Activated CD4-positive, alpha-beta T cell treated with anti-CD3 and anti-CD28 coated beads, Interleukin-2, amount 10 ng/mL, durations not matched to agents 24 days and 14 days (primary cell): ENCODE results near the gene SLC30A3. TPM values are rescaled to one million over a fixed set of nuclear protein-coding genes. Genes with fewer than 3 reads are reported as not detected.
"Not testable (repeated sequence)": the region's sequence is repeated elsewhere in the genome, so short reads cannot be mapped to it uniquely, and the experiment has no call there.

Source experiments
- DNase-seq: peaks from one replicate; pipeline ENCODE4 v3.0.0; 2022
- H3K27ac Mint-ChIP-seq: one replicate; pipeline ENCODE4 v1.8.0; 2022; ENCODE audit warnings: mild to moderate bottlenecking, mixed read lengths
- H3K27me3 Mint-ChIP-seq: one replicate; pipeline ENCODE4 v1.8.0; 2022; ENCODE audit warnings: mixed read lengths
- H3K36me3 Mint-ChIP-seq: one replicate; pipeline ENCODE4 v1.8.0; 2022; ENCODE audit warnings: low read depth, mild to moderate bottlenecking, mixed read lengths
- H3K4me1 Mint-ChIP-seq: one replicate; pipeline ENCODE4 v1.8.0; 2021; ENCODE audit warnings: mixed read lengths
- H3K4me3 Mint-ChIP-seq: one replicate; pipeline ENCODE4 v1.8.0; 2022; ENCODE audit warnings: mild to moderate bottlenecking, moderate library complexity, mixed read lengths
- H3K9me3 Mint-ChIP-seq: one replicate; pipeline ENCODE4 v1.8.0; 2021; ENCODE audit warnings: mixed read lengths
- intact Hi-C: fragments of 100-400 bp; cut with micrococcal nuclease; formaldehyde crosslinking; loops from one replicate; pipeline ENCODE4 v1.15.1; 2023
- total RNA-seq: library from RNA; stranded (reverse); gene quantifications from 2 replicates; pipeline ENCODE4 v1.2.3, GENCODE V29; 2022

The SLC30A3 gene
- total RNA-seq, 1 donor from 2014 or later = 2.2 TPM

DNA sequence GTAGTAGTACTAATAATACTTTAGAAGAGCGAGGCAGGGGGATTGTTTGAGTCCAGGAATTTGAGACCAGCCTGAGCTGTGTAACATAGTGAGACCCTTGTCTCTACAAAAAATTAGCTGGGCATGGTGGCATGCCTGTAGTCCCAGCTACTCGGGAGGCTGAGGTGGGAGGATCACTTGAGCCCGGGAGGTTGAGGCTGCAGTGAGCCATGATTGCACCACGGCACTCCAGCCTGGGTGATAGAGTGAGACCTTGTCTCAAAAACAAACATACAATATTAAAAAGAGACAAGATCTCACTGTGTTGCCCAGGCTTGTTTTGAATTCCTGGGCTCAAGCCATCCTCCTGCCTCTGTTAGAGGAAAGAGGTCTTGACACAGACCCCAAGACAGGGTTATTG is 37.8 kb upstream of the SLC30A3 start:
- H3K27ac Mint-ChIP-seq, DNase-seq, intact Hi-C loops, H3K36me3 Mint-ChIP-seq, H3K4me3 Mint-ChIP-seq, H3K9me3 Mint-ChIP-seq, H3K4me1 Mint-ChIP-seq: not testable (repeated sequence)
- peaks cover 15% of the 10 kb centered on the region for H3K27me3 Mint-ChIP-seq

DNA sequence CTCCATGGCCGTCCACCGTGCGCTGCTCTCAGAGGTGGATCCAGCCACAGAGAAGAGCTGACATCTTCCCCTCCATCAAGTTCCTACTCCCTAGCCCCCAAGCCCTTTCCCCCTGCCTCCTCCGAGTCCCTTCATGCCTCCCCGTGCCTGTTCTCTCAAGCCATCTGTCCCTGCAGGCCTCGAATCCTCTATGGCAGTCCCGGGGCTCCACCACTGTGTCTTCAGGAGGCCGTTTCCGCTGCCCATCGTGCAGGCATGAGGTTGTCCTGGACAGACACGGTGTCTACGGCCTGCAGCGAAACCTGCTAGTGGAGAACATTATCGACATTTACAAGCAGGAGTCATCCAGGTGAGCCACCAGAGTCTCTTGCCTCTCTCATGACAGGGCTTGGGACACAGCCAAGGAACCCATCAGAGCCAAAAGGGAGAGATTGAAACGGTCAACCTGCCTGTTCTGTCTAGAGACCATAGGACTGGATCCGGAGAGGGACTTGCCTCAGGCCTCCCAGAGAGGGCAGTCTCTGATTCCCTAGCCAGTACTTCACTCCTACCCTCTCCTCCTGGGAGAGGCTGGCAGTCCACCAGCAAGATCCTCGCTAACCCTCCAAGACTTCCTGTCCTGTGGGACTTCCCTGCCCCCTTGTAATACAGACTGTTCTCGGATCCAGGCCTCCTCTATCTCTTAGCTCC is 35.7 kb upstream of the SLC30A3 start:
- no peak for DNase-seq
- H3K4me3 Mint-ChIP-seq = no peak overlapping the region
- H3K9me3 Mint-ChIP-seq = no peaks in the 10 kb centered on the region
- intact Hi-C loops = no loop called here
- peaks cover 4% of the 10 kb centered on the region for H3K27me3 Mint-ChIP-seq
- H3K4me1 Mint-ChIP-seq = peaks cover 5% of the 10 kb centered on the region
- no peaks in the 10 kb centered on the region for H3K36me3 Mint-ChIP-seq
- H3K27ac Mint-ChIP-seq = no peak overlapping the region

DNA sequence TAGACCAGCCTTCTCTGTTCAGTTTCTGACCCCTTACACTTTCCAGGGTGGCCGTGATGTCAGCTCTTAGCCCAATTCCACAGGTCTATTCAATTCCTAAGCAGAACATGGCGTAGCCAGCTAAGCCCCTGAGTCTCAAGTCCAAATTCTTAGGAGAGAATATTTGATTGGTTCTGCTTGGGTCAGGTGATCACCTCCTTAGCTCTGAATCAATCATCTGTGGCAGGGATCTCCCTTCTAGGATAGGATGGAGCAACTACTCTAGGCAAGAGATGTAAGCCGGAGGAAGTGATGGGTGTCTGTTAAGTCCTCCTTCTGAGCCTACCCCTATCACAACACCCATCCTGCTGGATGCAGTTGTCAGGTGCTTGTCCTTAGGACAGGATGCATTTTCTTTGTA is 34.3 kb upstream of the SLC30A3 start:
- H3K9me3 Mint-ChIP-seq = no peaks in the 10 kb centered on the region
- no peak for DNase-seq
- H3K36me3 Mint-ChIP-seq = no peaks in the 10 kb centered on the region
- no peak overlapping the region for H3K4me3 Mint-ChIP-seq
- no peak overlapping the region for H3K27ac Mint-ChIP-seq
- intact Hi-C loops = no loop called here
- no peaks in the 10 kb centered on the region for H3K4me1 Mint-ChIP-seq
- H3K27me3 Mint-ChIP-seq = peaks cover 13% of the 10 kb centered on the region

DNA sequence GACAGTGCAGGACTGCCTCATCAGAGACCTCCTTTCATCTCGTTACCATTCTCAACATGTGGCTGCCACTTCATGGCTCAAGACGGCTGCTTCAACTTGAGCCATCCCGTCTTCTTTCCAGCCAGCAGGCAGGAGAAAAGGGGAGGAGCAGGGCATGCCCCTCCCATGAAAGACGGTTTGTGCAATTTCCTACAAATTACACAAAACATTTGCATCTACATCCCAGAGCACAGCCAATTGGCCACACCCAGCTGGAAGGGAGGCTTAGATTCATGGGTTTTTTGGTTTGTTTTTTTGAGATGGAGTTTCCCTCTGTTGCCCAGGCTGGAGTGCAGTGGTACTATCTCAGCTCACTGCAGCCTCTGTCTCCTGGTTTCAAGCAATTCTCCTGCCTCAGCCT is 33.6 kb upstream of the SLC30A3 start:
- intact Hi-C loops = no loop called here
- Mint-ChIP-seq H3K9me3 (no peaks in the 10 kb centered on the region), H3K4me1 (no peaks in the 10 kb centered on the region), H3K27me3 (peaks cover 19% of the 10 kb centered on the region), H3K27ac (no peak overlapping the region), H3K4me3 (no peak overlapping the region), H3K36me3 (no peaks in the 10 kb centered on the region)
- no peak for DNase-seq

DNA sequence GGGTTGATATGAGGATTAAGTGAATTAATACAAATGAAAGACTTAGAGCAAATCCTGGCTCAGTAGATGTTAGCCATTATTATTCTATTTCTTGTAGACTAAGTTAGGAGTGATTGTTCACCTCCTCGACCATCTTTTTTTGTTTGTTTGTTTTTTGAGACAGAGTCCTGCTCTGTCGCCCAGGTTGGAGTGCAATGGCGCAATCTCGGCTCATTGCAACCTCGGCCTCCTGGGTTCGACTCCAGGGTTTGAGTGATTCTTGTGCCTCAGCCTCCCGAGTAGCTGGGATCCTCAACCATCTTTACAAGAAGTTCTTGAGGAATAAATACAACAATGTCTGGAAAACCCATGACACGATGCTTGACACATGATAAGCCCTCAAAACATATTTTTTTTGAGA is 32.1 kb upstream of the SLC30A3 start:
- Mint-ChIP-seq H3K4me1 (no peaks in the 10 kb centered on the region), H3K36me3 (no peaks in the 10 kb centered on the region), H3K9me3 (no peaks in the 10 kb centered on the region), H3K4me3 (no peak overlapping the region), H3K27ac (no peak overlapping the region), H3K27me3 (peaks cover 21% of the 10 kb centered on the region)
- DNase-seq = no peak
- intact Hi-C loops = no loop called here

DNA sequence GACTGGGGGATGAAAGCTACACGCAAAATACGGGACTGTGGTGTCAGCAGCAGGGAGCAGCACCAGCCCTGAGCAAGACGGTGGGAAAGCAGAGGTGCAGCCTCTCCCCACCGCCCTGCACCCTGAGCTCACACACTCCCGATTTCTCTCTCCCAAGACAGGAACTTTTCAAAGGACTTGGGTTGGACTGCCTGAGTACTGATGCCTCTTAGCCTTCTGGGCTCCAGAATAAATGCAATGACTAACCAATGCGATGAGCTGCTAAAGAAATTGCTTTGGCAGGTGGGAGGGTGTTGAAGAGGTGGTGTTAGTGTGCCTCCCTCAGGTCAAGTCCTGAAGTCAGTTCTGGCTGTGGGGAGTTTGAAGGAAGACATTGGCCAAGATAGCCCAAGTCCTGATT is 29.0 kb upstream of the SLC30A3 start:
- no peak for DNase-seq
- no peak overlapping the region for H3K27ac Mint-ChIP-seq
- intact Hi-C loops = no loop called here
- H3K4me1 Mint-ChIP-seq = no peaks in the 10 kb centered on the region
- peaks cover 34% of the 10 kb centered on the region for H3K27me3 Mint-ChIP-seq
- no peak overlapping the region for H3K4me3 Mint-ChIP-seq
- H3K9me3 Mint-ChIP-seq = no peaks in the 10 kb centered on the region
- no peaks in the 10 kb centered on the region for H3K36me3 Mint-ChIP-seq

DNA sequence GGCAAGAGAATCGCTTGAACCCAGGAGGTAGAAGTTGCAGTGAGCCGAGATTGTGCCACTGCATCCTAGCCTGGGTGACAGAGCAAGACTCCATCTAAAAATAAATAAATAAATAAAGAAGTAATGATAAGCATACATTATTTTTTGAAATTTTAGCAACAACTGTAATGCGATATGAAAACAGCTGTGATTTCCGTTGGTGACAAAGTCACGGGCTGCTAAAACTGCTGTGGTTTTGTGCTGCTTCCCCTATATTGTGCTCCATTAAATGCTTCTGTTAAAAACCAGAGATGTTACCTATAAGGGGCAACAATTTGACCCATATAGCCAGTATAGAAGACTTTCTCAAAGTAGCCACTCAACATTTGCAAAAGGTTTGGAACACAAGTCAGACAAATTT is 27.7 kb upstream of the SLC30A3 start:
- no peaks in the 10 kb centered on the region for H3K4me1 Mint-ChIP-seq
- no peaks in the 10 kb centered on the region for H3K9me3 Mint-ChIP-seq
- H3K27ac Mint-ChIP-seq = no peak overlapping the region
- no peak overlapping the region for H3K4me3 Mint-ChIP-seq
- no peak for DNase-seq
- H3K27me3 Mint-ChIP-seq = peaks cover 38% of the 10 kb centered on the region
- no peaks in the 10 kb centered on the region for H3K36me3 Mint-ChIP-seq
- intact Hi-C loops = no loop called here

DNA sequence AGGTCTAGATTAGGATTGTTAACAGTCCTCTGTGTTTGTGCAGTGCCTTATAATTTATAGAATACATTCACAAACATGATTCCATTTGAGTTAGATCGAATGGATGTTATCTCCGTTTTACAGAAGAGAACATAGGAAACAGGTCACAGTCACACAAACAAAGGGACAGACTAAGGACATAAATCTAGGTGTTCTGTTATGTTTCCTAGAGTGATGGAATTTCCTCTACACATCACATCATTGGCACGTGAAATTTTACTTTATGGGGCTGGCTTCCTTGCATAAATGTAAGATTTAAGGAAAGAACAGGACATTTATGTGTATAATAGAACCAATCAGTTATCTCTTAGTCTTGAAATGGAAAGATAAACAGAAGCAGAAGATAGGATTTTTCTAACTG is 25.8 kb upstream of the SLC30A3 start:
- DNase-seq = no peak
- Mint-ChIP-seq H3K4me3 (no peak overlapping the region), H3K4me1 (no peaks in the 10 kb centered on the region), H3K36me3 (no peaks in the 10 kb centered on the region), H3K27ac (no peak overlapping the region), H3K9me3 (no peaks in the 10 kb centered on the region), H3K27me3 (peaks cover 43% of the 10 kb centered on the region)
- intact Hi-C loops = no loop called here

DNA sequence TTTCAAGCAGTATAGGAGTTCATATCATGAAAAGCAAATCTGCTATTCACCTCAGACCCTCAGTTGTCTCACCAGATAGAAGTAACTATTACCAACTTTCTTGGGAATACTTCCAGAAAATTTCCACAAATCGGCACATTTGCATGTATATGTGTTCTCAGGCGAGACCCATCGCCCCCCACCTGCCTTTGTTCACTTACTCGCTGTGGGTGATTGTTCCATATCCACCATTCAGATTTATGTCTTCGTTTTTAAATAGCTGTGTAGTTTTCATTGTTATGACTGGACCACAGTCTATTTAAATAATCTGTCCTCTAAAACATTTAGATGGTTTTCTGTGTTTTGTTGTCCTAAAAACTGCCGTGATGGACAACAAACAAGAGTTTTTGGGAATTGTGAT is 22.6 kb upstream of the SLC30A3 start:
- Mint-ChIP-seq H3K27ac (no peak overlapping the region), H3K4me1 (no peaks in the 10 kb centered on the region), H3K36me3 (no peaks in the 10 kb centered on the region), H3K4me3 (no peak overlapping the region), H3K27me3 (peaks cover 32% of the 10 kb centered on the region), H3K9me3 (no peaks in the 10 kb centered on the region)
- DNase-seq = no peak
- intact Hi-C loops = no loop called here

DNA sequence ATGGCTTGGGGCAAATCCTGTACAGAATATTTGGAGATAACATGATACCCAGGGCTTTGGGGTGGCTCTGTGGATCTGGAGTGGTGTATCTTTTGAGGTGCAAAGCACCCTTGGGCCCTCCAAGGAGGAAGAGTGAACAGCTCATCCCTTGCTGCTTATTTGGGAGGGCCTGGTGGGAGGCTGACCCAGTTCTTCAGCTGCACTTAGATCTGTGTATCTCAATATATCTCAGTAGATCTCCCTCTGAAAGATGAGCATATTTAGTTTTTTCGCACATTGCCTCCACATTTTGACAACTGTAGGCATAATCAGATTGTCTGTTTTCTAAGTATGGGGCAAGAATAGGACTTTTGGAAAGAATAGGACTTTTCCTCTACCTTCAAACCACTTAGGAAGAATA is 22.1 kb upstream of the SLC30A3 start:
- intact Hi-C loops = loop anchor here (5.0 kb wide), 1 partner anchor 323 kb away; no protein-coding TSS in a partner anchor
- Mint-ChIP-seq H3K9me3 (no peaks in the 10 kb centered on the region), H3K4me3 (no peak overlapping the region), H3K27ac (no peak overlapping the region), H3K27me3 (peaks cover 32% of the 10 kb centered on the region), H3K4me1 (peaks cover under 1% of the 10 kb centered on the region), H3K36me3 (no peaks in the 10 kb centered on the region)
- DNase-seq = no peak

DNA sequence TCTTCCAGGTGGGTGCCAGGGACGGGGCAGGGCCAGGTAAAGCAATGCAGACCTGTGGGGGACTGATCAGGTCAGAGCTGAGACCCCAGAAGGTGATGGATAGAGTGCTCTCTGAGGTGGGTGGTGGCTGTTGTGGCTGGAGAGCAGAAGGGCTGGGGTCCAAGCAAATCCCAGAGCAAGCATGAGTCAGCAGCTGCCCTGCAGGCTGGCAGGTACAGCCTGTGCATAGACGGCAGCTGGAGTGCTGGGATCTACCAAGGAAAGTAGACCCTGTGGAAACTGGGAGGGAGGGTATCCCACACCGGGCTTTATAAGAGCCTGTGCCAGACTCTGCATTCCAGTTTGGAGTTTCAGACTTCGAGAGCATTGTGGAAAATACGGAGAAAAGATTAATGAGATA is 20.0 kb upstream of the SLC30A3 start:
- H3K4me1 Mint-ChIP-seq = peaks cover 4% of the 10 kb centered on the region
- intact Hi-C loops = loop anchor here (5.0 kb wide), 1 partner anchor 321 kb away; no protein-coding TSS in a partner anchor

DNA sequence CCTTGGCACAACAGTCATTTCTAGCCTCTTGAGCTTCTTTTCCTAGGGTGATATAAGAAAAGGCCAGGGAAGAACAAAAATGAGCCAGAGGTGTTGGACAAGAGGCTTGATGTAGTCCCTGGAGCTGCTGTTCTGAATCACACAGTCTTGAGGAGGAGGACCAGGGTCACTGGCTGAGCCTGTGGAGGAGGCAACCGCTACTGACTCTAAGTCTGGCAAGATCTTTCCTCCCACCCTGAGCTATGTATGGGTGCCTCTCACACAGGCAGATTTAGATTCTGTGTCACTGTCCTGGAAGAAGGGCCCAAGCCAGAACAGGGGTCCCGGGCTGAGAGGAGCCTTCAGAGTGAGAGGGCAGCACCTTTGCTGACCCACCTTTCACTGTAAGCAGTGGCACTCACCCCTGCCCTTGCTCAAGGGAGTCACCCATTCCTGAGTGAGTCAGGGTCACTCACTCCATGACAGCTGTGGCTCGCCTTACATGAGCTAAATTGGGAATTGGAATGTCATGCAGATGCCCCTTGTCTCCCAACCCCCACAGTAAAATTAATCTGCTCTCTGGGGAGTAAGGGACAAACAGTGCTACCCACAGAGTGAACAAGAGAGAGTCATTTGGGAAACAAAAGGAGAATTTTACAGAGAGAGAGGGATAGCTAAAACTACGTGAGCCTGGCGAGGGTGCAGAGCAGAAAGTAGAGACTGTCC is 19.2 kb upstream of the SLC30A3 start, which contains the start of gene TRIM54:
Gene TRIM54, plus strand, starts transcription at position 575 of the 705 bp plus-strand sequence. CDS start 303 bp downstream, outside the sequence.
- DNase-seq = no peak
- H3K36me3 Mint-ChIP-seq = no peaks in the 10 kb centered on the region
- H3K4me3 Mint-ChIP-seq = no peak within 1 kb of the TSS
- H3K4me1 Mint-ChIP-seq = peaks cover 4% of the 10 kb centered on the region
- intact Hi-C loops = loop anchor here (2.0 to 5.0 kb wide), 2 partner anchors 17 to 320 kb away; no protein-coding TSS in a partner anchor
- H3K27me3 Mint-ChIP-seq = peaks cover 26% of the 10 kb centered on the region
- no peaks in the 10 kb centered on the region for H3K9me3 Mint-ChIP-seq
- H3K27ac Mint-ChIP-seq = no peak within 1 kb of the TSS

More for the DNA sequence above, 20.0 kb upstream of the SLC30A3 start:
- Mint-ChIP-seq H3K4me3 (no peak overlapping the region), H3K9me3 (no peaks in the 10 kb centered on the region), H3K27me3 (peaks cover 27% of the 10 kb centered on the region), H3K27ac (no peak overlapping the region), H3K36me3 (no peaks in the 10 kb centered on the region)
- DNase-seq = no peak

DNA sequence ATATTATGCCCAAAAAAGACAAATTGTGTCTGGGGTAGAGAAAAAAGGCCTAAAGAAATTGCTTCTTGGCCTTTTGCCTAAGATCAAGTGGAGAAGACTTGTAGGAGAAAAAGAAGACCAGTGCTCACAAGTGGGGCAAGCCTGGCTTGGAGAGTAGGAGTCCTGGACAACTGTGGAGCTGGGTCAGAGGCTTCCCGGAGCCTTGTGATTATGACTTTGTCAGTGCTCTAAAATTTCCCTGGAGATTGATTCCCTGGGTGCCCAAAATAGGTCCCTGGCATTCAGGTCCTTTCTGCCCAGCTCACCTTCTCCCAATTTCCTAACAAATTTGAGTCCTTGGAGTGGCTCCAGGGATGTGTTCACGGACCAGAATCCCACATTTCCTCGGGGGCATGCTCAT is 18.6 kb upstream of the SLC30A3 start:
- intact Hi-C loops = loop anchor here (2.0 to 5.0 kb wide), 2 partner anchors 17 to 319 kb away; no protein-coding TSS in a partner anchor
- H3K27me3 Mint-ChIP-seq = peaks cover 21% of the 10 kb centered on the region

DNA sequence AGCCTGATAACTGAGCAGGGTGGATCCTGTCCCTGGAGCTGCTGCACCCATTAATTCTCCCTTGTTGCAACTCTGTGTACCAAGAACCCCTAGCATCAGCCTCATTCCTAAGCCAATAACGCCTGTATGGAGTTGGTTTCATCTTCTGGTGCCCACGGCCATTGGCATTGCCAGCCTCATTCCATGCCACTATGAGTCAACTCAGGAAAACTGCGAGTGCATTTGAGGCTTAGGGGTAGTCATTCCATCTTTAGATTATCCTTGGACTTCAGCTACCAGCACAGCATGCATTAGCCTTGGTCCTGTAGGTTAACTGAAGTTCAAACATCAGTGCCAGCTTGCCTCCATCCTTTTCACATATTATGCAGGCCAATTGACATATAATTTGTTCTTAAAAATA is 18.0 kb upstream of the SLC30A3 start:
- intact Hi-C loops = loop anchor here (1.0 to 5.0 kb wide), 4 partner anchors 16 to 319 kb away; no protein-coding TSS in a partner anchor
- Mint-ChIP-seq H3K27ac (no peak overlapping the region), H3K4me3 (no peak overlapping the region), H3K9me3 (no peaks in the 10 kb centered on the region), H3K4me1 (peaks cover 4% of the 10 kb centered on the region), H3K36me3 (no peaks in the 10 kb centered on the region), H3K27me3 (peaks cover 19% of the 10 kb centered on the region)
- no peak for DNase-seq

More for the DNA sequence above, 18.6 kb upstream of the SLC30A3 start:
- no peak for DNase-seq
- Mint-ChIP-seq H3K4me1 (peaks cover 4% of the 10 kb centered on the region), H3K9me3 (no peaks in the 10 kb centered on the region), H3K4me3 (no peak overlapping the region), H3K27ac (no peak overlapping the region), H3K36me3 (no peaks in the 10 kb centered on the region)
